Amniotic stem cell (primary cell): ENCODE measurements around the gene CMIP.

Experiments
- DNase-seq: peaks from one replicate; lab custom pipeline; 2025; lab: John Stamatoyannopoulos, UW

Gene CMIP

DNA sequence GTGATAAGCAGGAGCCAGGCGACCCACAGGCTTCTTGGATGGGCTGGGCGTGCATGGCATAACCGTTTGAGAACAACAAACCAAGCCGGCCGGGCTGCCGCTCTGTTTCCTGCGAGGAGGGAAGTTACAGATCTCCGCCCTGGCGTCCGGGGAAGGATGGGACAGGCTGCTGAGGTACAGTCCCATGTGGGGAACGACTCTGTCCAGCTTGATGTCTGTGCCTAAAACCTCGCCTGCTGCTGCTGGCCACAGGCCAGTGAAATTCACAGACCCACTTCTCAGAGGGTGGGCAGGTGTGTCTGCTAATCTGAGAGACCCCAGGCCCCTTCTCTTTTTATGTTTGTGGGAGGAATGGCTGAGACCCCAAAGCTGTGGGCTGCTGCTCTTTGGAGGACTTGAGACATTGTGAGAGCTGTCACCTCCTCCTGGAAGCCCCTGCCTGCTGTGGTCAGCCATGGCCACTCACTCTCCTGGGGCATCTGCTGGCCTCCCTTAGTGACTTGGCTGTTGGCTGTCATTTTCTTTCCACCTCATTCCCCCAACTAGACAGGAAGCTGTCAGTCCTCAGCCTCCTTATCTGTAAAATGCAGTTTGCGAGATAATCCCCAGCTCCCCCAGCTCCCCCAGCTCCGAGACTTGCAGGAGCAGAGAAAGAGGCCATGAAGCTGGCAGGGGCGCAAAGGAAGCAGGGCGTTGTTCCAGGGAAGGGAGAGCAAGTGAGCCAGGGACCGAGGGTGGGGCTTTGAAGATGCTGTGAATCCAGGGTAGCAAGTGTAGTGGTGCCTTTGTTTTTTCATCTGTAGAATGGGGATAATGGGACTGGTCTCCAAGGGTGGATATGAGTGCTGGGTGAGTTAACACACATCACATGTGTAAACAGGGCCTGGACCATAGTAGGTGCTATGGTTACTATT lies 51.0 kb downstream of the CMIP start:
- DNase-seq, result no peak

DNA sequence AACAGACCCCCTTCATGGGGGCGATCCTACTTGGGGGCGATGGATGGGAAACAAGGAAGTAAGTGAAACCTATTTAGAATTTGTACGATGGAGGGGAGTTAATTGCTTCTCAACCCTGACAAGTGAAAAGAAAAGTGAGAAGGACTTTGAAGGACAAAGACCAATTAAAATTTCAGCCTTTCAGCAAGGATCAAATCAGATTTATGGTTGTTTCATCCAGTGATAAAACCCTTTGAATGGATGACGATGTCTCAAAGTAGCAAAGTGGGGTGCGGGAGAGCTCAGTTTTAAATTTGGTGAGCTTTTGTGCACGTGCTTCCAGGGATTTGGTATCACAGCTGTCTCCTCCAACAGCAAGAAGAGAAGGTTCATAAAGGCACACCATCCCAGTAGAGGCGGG lies 51.7 kb downstream of the CMIP start:
- no peak for DNase-seq

DNA sequence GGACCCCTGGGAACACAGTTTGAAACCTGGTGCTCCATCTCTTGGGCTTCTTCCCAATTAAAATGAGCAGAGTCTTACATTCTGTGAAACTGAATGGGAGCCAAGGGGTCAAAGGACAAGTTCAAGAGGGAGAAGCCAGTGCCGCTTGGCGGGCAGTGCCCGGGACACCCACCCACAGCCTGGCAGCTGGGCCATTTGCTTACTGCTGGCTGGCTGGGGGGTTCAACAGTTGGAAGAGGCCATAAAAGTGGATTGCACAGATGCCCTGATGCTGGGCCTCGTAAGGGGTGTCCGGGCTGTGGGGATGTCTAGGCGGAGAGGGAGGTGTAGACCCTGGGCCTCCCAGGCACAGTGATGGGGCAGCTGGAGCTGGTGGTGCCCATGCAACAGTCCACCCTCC lies 52.1 kb downstream of the CMIP start:
- DNase-seq, result no peak

DNA sequence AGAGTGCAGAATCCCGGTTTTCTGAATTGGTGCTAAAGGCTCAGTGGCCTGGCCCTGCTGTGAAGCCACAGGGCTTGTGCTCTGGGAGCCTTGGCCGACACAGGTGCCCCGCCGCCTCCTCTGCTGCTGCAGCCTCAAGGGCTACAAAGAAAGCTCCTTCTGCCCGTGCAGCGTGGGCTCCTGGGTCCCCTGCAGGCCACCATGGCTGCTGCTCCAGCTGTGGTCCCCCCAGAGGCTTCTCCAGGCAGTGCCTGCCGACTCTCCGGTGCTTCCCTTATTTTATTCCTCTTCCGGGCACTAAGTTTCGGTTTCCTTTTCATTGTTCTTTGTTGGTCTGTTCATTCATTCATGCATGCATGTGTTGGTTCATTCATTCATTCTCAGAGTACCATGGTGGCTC lies 53.1 kb downstream of the CMIP start:
- no peak for DNase-seq

DNA sequence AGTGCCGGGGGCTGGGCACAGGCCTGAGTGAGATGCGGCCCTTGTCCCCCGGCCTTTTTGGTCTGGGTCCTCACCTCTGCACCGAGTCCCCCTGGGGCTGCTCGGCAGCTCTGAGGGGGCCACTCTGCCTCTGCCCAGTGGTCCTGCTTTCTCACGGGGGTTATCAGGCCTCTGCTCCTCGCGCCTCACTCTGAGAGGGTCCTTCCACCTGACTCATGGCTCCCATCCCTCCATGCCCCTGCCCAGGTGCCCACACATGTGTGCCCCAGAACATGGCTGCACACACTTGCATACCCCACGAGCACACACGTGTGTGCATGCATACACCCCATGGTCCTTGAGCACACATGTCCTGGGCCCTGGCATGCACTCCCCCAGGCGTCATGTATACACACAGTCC lies 53.7 kb downstream of the CMIP start:
- DNase-seq, result no peak

DNA sequence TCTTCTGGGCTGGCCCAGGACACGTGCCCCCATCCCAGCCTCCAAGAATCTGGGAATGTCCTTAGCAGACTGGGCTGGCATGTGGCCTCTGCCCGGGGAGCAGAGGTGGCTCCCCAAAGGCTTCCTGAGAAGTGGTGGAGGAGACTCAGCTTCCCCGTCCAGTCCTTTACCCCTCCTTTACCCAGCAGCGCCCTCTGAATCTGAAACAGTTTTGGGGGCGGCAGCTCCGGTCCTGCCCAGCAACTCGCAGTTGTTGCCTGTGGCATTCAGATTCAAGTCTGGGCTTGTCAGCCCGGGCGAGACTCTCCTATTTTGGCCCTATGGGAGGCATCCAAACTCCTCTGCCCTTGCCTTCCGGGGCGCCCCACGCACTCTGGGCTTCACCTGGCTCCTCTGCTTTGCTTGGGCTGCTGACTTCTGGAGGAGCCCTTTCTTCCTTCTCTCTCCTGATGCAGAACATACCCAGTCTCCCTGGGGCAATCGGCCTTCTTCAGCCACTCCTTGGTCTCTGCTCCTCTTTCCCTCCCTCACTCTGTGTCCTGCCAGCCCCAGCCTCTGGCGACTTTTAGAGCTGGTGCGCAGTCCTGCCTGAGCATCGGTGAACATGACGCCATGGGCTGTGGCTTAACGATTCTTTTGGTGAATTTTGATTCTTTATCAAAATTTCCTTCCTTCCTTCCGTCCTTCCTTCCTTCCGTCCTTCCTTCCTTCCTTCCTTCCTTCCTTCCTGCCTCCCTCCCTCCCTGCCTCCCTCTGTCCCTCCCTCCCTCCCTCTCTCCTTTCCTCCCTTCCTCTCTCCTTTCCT lies 55.2 kb downstream of the CMIP start:
- DNase-seq, result no peak

DNA sequence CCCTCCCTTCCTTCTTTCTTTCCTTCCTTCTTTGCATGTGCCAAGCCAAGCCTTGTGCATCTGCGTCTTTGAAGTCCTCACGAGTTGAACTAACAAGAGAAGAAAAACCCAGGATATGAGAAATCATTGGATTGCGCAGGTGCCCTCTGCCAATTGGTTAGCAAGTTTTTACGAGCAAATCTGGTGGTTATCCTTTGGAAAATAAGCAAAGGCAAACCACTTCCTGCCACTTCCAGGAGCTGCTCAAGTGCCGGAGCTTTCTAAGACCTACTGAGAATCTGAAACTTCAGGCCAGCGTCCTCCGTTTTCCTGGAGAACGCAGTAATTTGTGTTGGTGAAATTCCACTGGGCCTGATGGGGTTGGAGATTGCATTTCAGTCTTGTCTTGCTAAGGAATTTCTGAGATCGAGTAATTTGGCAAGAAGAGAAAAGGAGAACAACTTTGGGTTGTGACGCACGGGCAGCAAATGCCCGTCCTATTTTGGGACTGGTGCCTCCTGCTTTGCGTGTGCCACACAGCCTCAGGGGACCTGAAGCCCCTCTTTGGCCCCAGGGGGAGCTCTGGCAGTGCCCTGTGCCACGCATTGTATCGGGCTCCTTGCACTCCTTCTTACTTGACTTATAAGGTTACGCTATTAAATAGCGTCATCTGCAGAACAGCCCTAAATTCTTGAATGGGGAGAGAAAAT lies 56.4 kb downstream of the CMIP start:
- peak; percentile 12 for DNase-seq

DNA sequence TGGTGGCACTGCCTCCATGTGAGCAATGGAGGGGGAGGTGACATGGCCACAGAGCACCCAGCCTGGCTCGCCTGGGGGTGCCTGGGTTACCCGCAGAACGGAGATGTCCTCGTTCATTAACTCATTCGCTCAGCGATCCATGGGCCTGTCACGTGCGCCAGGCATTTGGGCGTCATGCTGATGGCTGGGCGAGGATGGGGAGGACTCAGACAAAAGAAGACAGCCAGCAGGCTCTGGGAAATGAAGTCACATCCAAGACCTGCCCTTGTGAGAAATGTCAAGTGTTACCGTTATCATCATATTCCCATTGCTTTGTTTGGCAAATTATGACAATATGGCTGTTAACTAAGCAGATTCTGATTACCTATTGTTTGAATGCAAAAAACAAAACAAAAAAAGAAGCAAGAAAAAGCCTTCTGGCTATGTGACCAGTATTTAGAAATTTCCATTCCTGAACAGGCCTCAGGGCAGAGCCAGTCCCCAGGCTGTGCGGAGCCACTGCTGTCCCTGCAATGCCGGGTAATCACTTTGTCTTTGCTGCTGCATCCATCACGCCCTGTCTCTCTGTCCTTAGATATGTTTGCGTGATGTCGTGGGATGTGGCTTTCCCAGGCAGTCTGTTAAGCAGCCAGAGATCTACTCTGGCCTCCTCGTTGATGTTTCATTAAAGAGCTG lies 57.9 kb downstream of the CMIP start:
- no peak for DNase-seq

DNA sequence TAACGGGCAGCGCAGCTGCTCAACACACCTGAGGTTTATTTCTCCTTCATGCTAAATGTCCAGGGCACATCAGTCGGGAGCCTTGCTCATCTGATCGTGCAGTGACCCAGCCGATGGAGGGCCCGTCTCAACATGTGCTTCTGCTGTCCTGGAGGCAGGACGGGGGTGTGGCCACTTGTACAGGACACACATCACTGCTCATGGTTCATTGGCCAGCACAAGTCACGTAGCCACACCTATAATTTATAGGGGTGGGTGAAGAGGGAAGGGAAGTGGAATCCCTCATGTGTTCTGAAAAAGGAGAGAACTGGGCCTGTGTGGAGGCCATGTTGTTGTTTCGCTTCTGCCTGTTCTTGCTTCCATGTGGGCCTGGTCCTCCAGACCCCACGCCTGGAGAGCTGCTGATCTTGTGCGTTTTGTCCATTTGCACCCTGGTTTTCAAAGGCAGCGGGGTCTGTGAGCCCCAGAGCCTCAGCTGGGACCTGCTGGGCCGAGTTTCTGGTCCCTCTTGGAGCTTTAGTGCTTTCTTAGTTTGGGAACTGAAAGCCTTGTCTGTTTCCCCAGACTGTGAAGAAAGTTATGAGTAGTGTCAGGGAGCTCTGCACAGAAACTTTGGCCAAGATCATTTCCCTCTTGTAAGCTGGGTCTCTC lies 60.5 kb downstream of the CMIP start:
- DNase-seq, result no peak

DNA sequence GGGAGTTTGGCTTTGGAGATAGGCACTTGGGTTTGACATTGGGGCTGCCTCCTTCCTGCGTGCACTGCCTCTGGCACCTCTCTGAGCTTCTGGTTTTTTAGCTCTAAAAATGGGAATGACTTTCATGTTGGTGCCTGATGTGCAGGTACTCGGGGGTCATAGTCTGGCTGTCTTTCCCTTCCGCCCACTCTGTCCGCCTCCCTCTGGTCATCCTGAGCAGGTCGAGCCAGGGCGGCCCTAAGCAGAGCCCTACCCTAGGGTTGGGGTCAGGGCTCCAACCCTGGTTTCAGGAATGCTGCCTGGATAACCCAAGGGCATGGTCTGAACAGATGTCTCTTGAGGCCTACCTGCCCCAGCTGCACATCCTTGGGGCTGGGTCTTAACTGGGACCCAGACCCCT lies 64.8 kb downstream of the CMIP start:
- DNase-seq, result no peak

DNA sequence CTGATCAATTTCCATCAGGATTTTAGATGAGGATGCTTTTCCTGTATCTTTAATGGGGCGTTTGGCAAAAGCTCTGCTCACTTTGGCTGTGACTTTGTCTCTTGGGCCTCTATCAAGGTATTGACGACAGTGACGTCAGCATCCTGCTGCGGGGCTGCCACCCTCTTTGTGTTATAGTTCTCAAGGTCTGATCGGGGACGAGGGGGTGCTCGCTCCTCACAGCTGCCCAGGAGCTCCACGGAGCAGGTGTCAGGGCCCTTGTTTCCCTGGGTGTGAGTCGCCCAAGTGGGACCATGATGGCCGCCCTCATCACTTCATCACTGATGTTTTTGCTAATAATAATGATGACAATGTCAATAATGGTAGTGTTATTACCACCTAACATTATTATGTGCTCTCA lies 65.4 kb downstream of the CMIP start:
- no peak for DNase-seq

DNA sequence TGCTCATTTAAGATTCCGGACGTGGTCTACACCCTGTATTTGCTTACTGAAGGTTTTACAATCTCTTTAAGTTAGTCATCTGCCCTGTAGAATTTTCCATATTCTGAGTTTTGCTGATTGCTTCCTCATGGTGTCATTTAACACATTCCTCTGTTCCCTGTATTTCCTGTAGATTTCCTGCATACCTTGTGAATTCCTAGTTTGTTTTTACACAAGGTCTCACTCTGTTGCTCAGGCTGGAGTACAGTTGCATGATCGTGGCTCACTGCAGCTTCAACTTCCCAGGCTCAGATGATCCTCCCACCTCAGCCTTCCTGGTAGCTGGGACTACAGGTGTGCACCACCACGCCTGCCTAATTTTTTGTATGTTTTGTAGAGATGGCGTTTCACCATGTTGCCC lies 66.8 kb downstream of the CMIP start:
- DNase-seq, result peak; percentile 76

DNA sequence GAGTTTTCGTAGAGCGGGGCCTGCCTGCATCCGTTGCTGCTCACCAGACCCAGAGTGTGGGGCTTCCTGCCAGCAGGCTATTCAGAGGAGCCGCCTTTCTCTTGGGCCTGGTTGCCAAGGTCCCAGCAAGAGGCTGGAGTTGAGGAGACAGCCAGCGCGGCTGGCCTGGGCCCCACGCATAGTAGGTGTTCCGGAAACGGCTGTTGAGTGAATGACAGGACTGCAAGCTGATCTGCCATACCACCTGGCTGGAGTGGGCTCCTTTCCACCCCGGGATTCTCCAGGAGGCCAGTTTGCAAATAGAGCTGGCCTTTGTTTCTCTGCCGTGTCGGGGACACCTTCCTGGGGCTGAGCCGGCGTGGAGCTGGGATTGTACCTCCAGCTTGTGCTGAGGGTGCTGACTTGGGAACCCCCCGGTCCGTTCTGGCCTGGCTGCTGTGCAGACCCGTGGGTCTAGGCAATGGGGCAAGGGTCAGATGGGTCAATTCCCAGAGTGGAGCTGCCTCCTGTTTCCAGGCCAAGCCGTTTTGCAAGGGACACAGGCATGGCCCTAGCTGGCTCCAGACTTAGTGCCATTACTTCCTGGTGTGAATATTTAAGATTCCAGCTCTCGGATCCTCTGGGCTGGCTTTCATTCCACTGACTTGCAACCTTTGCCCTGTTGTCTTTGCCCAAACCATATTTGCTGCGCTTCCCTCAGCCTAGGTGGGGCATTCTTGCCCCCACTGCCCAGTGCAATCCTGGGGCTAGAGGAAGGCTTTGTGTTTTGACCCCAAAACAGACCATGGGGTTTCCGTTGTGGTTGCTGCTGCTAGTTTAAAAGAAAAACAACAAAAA lies 68.8 kb downstream of the CMIP start:
- no peak for DNase-seq

DNA sequence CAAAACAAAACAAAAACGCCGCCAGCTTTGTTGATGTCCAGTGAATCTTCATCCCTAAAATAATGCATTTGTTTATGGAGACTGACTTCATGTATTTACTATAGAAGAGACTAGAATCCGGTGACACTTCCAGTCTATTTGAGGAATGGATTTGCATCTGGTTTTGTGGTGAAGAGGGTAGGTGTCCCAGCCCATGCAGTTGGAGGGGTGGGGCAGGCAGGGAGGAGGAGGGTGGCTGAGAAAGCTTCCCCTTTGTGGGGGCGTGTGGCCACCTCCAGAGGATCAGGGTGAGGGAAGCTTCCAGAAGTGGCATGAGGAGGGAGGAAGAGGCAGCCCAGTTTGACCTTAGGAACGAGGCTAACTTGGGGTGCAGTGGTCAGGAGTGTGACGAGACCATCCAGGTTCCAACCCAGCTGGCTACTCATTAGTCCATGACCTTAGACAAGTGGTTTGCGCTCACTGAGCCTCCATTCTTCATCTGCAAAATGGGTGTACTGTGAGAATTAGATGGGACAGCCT lies 69.5 kb downstream of the CMIP start:
- DNase-seq, result no peak

DNA sequence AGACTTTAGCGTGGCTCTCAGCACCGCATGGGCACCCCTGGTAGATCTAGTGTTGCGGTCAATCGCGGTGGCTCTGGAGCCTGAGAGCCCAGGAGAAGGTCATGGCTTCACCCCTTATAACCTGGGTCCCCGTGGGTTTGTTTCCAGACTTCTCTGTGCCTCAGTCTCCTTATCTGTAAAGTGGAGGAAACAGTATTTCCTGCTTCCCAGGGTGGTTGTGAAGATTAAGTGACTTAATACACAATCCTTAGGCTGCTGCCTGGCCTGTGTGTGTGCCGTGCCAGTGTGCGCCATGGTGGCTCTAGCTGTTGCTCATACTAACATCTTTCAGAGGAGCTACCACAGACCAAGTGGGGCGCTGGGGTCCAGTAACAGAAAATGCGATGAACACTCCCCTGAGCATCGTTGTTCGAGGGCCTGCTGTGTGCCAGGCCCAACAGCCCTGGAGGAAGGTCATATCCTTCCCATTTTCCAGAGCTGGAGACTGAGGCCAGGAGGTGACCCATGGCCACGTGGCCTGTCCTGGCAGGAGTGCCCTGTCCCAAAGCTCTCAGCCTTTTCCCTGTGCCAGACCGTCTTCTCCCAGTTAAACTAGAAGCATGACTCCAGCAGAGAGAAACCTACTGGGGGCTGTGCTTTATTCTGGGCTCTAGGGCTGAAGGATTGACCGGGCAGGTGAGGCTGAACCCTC lies 70.1 kb downstream of the CMIP start:
- DNase-seq, result no peak

DNA sequence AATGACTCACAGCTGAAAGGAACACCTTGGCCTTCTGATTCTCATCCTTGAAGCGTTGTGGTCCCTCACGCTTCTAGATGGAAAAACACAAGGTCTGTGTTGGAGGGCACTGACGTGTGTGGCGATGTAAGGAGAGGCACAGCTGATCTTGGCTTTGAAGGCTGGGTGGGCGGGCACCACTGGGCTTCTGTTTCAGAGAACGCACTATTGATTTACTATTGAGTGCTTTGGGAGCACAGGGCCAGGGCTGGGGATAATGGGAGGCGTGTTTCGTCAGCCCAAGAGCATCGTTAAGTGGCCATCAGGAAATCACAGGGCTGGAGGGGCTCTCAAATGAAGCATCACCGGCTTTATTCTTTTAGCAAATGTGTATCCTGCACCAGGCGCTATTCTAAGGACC lies 70.7 kb downstream of the CMIP start:
- no peak for DNase-seq

DNA sequence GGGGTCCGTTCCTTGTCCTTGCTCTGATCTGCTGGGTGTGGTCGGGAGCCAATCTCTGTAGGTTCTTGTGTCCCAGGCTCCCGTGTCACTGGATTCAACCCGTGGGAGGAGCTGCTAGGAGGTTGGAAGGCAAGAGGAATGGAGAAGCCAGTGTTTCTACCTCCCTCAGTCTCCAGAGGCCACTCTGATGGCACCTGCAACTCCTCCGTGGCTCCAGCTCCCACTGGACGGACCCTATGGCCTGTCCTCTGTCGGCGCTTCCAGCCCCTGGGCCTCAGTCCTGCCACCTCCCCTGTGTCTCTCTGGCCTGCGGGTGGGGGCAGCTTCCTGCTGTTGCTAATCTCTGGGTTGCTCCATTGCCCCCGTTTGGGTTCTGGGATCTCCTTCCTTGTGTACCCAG lies 71.1 kb downstream of the CMIP start:
- DNase-seq, result no peak

DNA sequence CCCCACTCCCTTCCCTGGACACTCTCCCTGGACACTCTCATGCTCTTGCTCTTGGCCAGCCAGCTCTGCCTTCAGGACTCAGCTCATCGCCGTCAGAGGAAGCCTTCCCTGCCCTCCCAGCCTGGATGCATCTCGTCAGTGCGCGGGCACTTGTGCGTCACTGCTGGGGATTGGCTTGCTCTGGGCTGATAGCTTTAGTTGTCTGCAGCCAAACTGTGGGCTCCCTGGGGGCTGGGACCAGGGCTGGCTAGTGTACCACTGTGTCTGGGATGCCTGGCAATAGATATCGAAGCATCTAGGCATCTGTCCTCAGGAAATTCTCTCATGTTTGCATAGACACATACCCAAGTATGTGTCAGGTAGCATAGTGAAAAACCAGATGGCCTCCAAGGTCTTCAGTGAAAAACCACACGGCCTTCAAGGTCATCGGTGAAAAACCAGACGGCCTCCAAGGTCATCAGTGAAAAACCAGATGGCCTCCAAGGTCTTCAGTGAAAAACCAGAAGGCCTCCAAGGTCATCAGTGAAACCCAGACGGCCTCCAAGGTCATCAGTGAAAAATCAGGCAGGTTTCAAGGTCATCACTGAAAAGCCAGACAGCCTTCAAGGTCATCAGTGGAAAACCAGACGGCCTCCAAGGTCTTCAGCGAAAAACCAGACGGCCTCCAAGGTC lies 72.0 kb downstream of the CMIP start:
- no peak for DNase-seq

DNA sequence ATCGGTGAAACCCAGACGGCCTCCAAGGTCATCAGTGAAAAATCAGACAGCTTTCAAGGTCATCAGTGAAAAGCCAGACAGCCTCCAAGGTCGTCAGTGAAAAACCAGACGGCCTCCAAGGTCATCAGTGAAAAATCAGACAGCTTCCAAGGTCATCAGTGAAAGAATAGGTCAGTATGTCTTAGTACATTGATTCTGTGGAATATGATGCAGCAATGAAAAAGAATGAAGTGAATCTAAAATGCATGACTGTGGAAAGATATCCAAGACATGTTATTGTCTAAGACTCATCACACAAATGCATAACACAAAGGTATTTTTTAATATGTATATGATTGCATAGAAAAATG lies 72.5 kb downstream of the CMIP start:
- no peak for DNase-seq
